Aortic smooth muscle cell (primary cell): ENCODE results near the gene RBM4. TPM values are rescaled to one million over a fixed set of nuclear protein-coding genes. Genes with fewer than 3 reads are reported as not detected.

Experiments used
- total RNA-seq: library from RNA; depleted of rRNA; stranded (reverse); fragments of >200 nt; gene quantifications from 2 replicates; pipeline ENCODE4 v1.2.3, GENCODE V29; 2014

The RBM4 gene
- 110 and 124 TPM in 2 replicates for total RNA-seq

GRCh38 chr11:66638177-66639065, at the start of gene RBM4:
Gene RBM4 (plus strand): TSS chr11:66638703. CDS start chr11:66639712, 1,009 bp downstream.

GRCh38 chr11:66592457-66593302, 45.8 kb upstream of the RBM4 start, which contains the start of the genes CCDC87 and CCS:
Gene CCDC87 (minus strand): TSS chr11:66593063. CDS start chr11:66593015, 48 bp downstream.
Gene CCS (plus strand): TSS chr11:66593185. CDS start chr11:66593262, 77 bp downstream.

GRCh38 chr11:66616379-66617154, 21.9 kb upstream of the RBM4 start, which contains the start of gene RBM14:
Gene RBM14 (plus strand): TSS chr11:66616630. CDS start chr11:66616721, 91 bp downstream.

GRCh38 chr11:66677599-66678375, 39.3 kb downstream of the RBM4 start, which contains the start of gene RBM4B:
Gene RBM4B (minus strand): TSS chr11:66677887. CDS start chr11:66677079, 808 bp downstream.

Other genes starting within 250 kb of the RBM4 start
- not detected in 2 replicates for gene NPAS4, start 217.7 kb upstream of the RBM4 start, total RNA-seq
- gene MRPL11, start 199.9 kb upstream of the RBM4 start, total RNA-seq = 32.0 and 32.1 TPM in 2 replicates
- 11.1 TPM in 2 replicates for gene PELI3, start 171.8 kb upstream of the RBM4 start, total RNA-seq
- 41.3 and 58.4 TPM in 2 replicates for gene DPP3, start 158.3 kb upstream of the RBM4 start, total RNA-seq
- gene BBS1, start 128.1 kb upstream of the RBM4 start, total RNA-seq = 25.4 and 28.5 TPM in 2 replicates
- 8.8 and 10.6 TPM in 2 replicates for gene ZDHHC24, start 92.7 kb upstream of the RBM4 start, total RNA-seq
- gene ACTN3, start 91.8 kb upstream of the RBM4 start, total RNA-seq = 0.06 TPM in 1 of 2 replicates, not detected in the other
- gene CTSF, start 70.1 kb upstream of the RBM4 start, total RNA-seq = 8.1 and 8.6 TPM in 2 replicates
- gene CCDC87, start 45.6 kb upstream of the RBM4 start, total RNA-seq = 0.26 and 0.44 TPM in 2 replicates
- 43.0 and 60.5 TPM in 2 replicates for gene CCS, start 45.5 kb upstream of the RBM4 start, total RNA-seq
- 21.4 and 24.4 TPM in 2 replicates for gene RBM14, start 22.1 kb upstream of the RBM4 start, total RNA-seq
- gene RBM4B, start 39.2 kb downstream of the RBM4 start, total RNA-seq = 25.1 and 28.4 TPM in 2 replicates
- gene SPTBN2, start 90.5 kb downstream of the RBM4 start, total RNA-seq = 1.2 and 3.2 TPM in 2 replicates
- gene RCE1, start 204.7 kb downstream of the RBM4 start, total RNA-seq = 8.9 and 9.5 TPM in 2 replicates
- gene LRFN4, start 218.4 kb downstream of the RBM4 start, total RNA-seq = 13.1 and 20.1 TPM in 2 replicates